ENCODE measurements around the gene MIF.

DNA sequence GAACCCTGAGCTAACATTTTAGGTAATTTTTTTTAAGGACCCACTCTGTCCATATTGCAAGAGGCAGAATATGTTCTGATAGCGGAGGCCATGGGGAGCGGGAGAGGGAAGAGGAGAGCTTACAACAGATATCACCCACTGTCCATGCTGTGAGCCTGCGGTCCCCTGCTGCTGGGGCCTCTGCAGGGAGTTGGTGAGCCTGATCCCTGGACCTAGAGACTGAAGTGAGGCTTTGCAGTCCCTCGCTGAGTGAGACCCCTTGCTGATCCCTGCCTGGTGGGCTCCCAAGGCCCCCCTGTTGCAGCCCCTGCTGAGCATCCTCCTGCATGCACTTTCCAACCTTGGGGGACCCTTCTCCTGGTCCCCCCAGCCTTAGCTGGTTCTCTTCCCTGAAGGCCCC, 12.5 kb downstream of the MIF start:
- TF ChIP-seq, protein P1, sequence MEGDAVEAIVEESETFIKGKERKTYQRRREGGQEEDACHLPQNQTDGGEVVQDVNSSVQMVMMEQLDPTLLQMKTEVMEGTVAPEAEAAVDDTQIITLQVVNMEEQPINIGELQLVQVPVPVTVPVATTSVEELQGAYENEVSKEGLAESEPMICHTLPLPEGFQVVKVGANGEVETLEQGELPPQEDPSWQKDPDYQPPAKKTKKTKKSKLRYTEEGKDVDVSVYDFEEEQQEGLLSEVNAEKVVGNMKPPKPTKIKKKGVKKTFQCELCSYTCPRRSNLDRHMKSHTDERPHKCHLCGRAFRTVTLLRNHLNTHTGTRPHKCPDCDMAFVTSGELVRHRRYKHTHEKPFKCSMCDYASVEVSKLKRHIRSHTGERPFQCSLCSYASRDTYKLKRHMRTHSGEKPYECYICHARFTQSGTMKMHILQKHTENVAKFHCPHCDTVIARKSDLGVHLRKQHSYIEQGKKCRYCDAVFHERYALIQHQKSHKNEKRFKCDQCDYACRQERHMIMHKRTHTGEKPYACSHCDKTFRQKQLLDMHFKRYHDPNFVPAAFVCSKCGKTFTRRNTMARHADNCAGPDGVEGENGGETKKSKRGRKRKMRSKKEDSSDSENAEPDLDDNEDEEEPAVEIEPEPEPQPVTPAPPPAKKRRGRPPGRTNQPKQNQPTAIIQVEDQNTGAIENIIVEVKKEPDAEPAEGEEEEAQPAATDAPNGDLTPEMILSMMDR (IDR thresholded peaks at IDR 0.05), result no peak
- TF ChIP-seq POLR2A (IDR thresholded peaks at IDR 0.05), result no peak
